ENCODE results near the gene GPC1.

The GPC1 gene

GRCh38 chr2:240458044-240458899 is 22.8 kb downstream of the GPC1 start:
- no peak for DNase-seq

GRCh38 chr2:240458900-240459391 is 23.5 kb downstream of the GPC1 start:
- no peak for DNase-seq

GRCh38 chr2:240459401-240460252 is 24.2 kb downstream of the GPC1 start:
- no peak for DNase-seq

- DNase-seq, result no peak
Measured at GRCh38 chr2:240460253-240460711, 24.8 kb downstream of the GPC1 start.

GRCh38 chr2:240460781-240461431 is 25.4 kb downstream of the GPC1 start:
- DNase-seq, result no peak

- DNase-seq, result no peak
Measured at GRCh38 chr2:240461471-240462072, 26.1 kb downstream of the GPC1 start.

- no peak for DNase-seq
Measured at GRCh38 chr2:240462073-240462706, 26.7 kb downstream of the GPC1 start.

- no peak for DNase-seq
Measured at GRCh38 chr2:240462707-240463273, 27.3 kb downstream of the GPC1 start.

- no peak for DNase-seq
Measured at GRCh38 chr2:240463274-240463865, 27.9 kb downstream of the GPC1 start.

- DNase-seq, result no peak
Measured at GRCh38 chr2:240463866-240464481, 28.5 kb downstream of the GPC1 start.

GRCh38 chr2:240464514-240465241 is 29.2 kb downstream of the GPC1 start:
- no peak for DNase-seq

GRCh38 chr2:240465268-240465764 is 29.9 kb downstream of the GPC1 start:
- no peak for DNase-seq

- DNase-seq, result no peak
Measured at GRCh38 chr2:240465765-240466578, 30.5 kb downstream of the GPC1 start.

- no peak for DNase-seq
Measured at GRCh38 chr2:240466579-240467148, 31.2 kb downstream of the GPC1 start.

GRCh38 chr2:240467149-240467642 is 31.7 kb downstream of the GPC1 start:
- no peak for DNase-seq

GRCh38 chr2:240467659-240468302 is 32.3 kb downstream of the GPC1 start:
- DNase-seq, result no peak

- DNase-seq, result no peak
Measured at GRCh38 chr2:240468303-240469238, 33.1 kb downstream of the GPC1 start.
